Fibroblast of lung (primary cell): Measurements from ENCODE around the gene CMIP.

Experiments used
- EZH2 ChIP-seq: IDR thresholded peaks from 2 replicates; pipeline ENCODE4 v1.5.1; 2012; ENCODE audit warnings: low read length, control low read depth, mild to moderate bottlenecking; ENCODE audit errors: missing control alignments
- TF ChIP-seq, protein P1 (sequence below), 2 donors: IDR thresholded peaks in 1 of 2; conservative IDR thresholded peaks in 1 of 2; 1 replicate in 1 of 2; 2 replicates in 1 of 2; pipeline ENCODE4 v1.5.1; 2011 to 2012; ENCODE audit warnings: low read length in 2 of 2, control low read depth in 1 of 2, inconsistent platforms in 1 of 2, low read depth in 1 of 2, mild to moderate bottlenecking in 1 of 2

DNA sequence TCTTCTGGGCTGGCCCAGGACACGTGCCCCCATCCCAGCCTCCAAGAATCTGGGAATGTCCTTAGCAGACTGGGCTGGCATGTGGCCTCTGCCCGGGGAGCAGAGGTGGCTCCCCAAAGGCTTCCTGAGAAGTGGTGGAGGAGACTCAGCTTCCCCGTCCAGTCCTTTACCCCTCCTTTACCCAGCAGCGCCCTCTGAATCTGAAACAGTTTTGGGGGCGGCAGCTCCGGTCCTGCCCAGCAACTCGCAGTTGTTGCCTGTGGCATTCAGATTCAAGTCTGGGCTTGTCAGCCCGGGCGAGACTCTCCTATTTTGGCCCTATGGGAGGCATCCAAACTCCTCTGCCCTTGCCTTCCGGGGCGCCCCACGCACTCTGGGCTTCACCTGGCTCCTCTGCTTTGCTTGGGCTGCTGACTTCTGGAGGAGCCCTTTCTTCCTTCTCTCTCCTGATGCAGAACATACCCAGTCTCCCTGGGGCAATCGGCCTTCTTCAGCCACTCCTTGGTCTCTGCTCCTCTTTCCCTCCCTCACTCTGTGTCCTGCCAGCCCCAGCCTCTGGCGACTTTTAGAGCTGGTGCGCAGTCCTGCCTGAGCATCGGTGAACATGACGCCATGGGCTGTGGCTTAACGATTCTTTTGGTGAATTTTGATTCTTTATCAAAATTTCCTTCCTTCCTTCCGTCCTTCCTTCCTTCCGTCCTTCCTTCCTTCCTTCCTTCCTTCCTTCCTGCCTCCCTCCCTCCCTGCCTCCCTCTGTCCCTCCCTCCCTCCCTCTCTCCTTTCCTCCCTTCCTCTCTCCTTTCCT lies 55.2 kb downstream of the CMIP start:
- TF ChIP-seq, protein P1, sequence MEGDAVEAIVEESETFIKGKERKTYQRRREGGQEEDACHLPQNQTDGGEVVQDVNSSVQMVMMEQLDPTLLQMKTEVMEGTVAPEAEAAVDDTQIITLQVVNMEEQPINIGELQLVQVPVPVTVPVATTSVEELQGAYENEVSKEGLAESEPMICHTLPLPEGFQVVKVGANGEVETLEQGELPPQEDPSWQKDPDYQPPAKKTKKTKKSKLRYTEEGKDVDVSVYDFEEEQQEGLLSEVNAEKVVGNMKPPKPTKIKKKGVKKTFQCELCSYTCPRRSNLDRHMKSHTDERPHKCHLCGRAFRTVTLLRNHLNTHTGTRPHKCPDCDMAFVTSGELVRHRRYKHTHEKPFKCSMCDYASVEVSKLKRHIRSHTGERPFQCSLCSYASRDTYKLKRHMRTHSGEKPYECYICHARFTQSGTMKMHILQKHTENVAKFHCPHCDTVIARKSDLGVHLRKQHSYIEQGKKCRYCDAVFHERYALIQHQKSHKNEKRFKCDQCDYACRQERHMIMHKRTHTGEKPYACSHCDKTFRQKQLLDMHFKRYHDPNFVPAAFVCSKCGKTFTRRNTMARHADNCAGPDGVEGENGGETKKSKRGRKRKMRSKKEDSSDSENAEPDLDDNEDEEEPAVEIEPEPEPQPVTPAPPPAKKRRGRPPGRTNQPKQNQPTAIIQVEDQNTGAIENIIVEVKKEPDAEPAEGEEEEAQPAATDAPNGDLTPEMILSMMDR (conservative IDR thresholded peaks at IDR 0.05 in 1 of 2, IDR thresholded peaks at IDR 0.05 in 1 of 2; ENCODE audit: low read depth in 1 of 2, low read length in 2 of 2): no peak
- no peak for TF ChIP-seq EZH2
